Subcutaneous adipose tissue (tissue), 4 donors: ENCODE measurements around the gene SPDYC. TPM values are rescaled to one million over a fixed set of nuclear protein-coding genes. Genes with fewer than 3 reads are reported as not detected.

Experiments used
- total RNA-seq, 4 donors: library from RNA; depleted of rRNA; stranded (reverse); fragments of >200 nt; gene quantifications; one replicate each; pipeline ENCODE4 v1.1.0, GENCODE V29; 2016
- TF ChIP-seq, protein P1 (sequence below): fragments of 450-650 bp; IDR thresholded peaks from one replicate; pipeline ENCODE4 v1.5.1; 2016; ENCODE audit warnings: low read depth, mild to moderate bottlenecking, control low read depth, antibody characterized with exemption, moderate library complexity

Gene SPDYC
- total RNA-seq, 4 donors from 2014 or later, result not detected

DNA sequence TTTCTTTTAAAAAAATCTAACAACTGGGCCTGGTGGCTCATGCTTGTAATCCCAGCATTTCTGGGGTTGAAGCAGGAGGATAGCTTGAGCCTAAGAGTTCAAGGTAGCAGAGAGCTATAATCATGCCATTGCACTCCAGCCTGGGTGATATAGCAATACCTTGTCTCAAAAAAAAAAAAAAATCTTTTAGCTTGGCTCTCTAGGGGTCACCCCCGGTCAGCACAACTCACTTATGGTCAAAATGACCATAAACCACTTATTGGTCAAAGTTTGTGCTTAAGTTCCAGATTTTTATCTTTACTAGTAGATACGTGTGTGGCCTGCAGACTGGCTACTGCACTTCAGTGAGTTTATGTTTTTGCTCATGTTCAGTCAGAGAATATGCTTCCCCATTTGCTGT, 6.3 kb upstream of the SPDYC start:
- TF ChIP-seq, protein P1, sequence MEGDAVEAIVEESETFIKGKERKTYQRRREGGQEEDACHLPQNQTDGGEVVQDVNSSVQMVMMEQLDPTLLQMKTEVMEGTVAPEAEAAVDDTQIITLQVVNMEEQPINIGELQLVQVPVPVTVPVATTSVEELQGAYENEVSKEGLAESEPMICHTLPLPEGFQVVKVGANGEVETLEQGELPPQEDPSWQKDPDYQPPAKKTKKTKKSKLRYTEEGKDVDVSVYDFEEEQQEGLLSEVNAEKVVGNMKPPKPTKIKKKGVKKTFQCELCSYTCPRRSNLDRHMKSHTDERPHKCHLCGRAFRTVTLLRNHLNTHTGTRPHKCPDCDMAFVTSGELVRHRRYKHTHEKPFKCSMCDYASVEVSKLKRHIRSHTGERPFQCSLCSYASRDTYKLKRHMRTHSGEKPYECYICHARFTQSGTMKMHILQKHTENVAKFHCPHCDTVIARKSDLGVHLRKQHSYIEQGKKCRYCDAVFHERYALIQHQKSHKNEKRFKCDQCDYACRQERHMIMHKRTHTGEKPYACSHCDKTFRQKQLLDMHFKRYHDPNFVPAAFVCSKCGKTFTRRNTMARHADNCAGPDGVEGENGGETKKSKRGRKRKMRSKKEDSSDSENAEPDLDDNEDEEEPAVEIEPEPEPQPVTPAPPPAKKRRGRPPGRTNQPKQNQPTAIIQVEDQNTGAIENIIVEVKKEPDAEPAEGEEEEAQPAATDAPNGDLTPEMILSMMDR, result no peak

DNA sequence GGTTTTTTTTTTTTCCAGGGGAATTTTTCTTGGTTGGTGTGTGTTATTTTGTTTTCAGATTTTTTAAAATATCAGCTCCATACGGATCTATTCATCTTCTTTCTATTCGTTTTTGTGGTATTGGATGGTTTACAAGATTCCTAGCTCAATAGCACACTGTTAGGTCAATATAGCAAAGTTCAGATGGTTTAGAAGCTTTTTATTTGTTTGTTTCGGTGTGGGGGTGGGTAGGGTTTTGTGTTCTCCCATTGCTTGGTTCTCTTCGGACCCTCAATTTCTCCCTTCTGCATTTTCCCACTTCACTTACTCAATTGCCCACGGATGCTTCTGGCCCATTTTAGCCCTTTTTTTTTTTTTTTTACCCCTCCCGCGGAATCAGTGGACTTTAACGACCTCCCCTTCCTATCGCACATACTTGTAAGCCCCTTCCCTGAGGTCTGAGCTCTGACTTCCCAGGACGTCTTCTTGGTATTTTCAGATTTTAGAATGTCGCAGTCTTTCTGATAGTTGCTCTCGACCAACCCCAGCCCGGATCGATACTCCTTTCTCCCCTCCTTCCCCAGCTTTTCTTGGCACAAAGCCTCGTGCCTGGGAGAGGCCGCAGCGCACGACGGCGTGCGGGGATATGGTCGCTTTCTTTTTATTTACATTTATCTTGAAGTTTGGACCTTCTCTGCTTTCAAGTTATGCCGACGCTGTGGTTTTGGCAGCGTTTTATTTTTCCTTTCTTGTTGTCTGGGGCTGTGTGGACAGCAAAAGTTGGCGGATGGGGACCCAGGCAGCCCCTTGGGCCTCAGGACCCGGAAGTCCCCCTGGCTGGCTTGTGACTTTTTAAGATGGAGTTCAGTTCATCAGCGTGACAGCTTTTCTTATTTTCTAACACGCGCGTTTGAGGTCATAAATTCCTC, 4.4 kb upstream of the SPDYC start:
- TF ChIP-seq, protein P1, result no peak

DNA sequence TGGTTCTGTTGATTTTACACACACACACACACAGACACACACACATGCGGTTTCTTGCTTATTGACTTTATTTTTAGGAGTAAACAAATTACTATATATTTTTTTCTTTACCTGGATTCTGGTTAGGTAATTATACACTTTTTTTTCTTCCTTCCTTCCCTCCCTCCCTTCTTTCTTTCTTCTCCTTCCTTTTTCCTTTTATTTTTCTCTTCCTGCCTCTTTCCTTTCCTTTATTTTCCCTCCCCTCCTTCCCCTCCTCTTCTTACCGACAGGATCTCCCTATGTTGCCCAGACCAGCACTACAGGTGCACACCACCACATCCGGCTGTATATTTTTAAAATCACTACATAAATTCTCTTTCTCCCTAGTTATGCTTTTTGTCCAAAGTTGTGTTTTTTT, 3.1 kb upstream of the SPDYC start:
- TF ChIP-seq, protein P1, result no peak

DNA sequence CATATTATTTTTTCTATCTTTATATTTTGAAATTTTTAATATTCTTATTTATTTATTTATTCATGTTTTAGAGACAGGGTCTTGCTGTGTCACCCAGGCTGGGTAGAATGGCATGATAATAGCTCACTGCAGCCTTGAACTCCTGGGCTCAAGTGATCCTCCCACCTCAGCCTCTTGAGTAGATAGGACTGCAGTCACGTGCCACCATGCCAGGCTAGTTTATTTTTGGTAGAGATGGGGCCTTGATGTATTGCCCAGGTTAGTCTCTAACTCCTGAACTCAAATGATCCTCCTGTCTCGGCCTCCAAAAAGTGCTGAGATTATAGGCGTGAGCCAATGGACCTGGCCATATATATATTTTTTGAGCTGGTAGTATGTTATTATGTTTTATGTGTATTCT, 2.4 kb upstream of the SPDYC start:
- TF ChIP-seq, protein P1, result no peak

DNA sequence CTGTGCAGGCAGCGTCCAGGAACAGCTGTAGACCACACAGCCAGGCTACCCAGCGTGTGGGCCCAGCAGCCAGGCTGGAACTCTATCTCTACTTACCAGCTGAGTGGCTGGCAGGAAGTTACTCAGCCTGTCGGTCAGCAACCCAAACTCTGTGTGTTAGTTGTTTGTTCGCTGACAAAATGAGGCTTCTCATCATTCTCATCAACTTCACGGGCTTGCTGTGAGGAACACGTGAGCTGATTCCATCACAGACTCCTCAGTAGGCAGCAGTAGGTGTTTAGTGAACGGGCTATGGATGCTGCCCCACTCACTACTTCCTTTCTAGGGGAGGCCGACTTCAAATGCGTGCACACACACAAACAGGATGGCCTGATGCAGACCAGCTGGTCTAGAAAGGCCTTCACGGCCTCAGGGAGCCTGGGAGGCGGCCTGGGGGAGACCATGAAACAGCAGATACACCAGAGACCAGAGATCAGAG, 830 bp upstream of the SPDYC start:
- TF ChIP-seq, protein P1, result no peak

DNA sequence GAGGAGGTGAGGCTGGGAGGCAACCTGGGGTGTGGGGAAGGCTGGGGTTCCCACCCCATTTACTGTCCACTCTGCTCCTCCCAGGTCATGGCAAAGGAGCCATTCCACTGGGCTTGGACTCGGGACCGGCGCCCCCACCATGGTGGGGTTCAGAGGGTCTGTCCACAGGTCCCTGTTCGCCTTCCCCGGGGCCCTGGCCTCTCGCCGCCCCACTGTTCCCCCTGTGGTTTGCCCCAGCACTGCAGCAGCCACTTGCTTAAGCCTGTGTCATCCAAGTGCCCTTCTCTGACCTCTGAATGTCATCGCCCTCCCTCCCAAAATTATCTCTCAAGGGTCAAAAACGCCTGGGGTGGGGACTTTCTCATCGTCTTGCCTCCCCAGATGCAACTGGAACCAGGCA, 2.6 kb downstream of the SPDYC start:
- TF ChIP-seq, protein P1, result no peak

DNA sequence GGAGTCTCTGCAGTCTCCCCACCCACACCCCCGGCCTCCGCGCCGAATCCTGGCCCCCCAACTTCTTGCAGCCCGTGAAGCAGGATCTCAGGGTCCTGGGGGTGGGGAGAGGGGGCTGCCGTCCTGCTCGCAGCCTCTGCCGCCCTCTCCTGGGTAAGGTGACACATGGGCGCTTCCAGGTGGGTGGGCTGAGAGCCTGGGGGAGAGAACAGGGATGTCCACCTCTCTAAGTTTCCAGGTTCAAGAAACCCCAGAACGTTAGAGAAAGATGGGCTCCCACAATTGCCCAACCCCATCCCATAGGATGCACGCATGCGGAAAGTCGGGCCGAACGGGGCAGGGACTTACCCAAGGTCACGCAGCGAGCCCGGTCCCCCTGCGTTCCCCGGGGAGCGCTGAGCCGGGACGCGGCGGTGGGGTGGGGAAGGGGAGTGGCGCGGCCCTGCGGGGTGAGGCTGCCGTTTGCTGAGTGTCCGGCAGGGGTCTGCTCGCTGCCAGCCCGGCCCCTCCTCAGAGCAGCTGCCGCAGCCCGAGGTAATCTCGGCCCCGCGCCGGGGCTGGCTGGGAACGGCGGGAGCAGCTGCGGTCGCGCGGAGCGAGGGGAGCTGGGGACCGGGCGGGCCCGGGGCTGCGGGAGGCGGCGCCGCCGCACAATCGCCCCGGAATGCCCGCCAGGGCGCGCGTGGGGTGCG, 11.0 kb downstream of the SPDYC start:
- TF ChIP-seq, protein P1, result no peak
